ENCODE data around the gene PODN.

The PODN gene

DNA sequence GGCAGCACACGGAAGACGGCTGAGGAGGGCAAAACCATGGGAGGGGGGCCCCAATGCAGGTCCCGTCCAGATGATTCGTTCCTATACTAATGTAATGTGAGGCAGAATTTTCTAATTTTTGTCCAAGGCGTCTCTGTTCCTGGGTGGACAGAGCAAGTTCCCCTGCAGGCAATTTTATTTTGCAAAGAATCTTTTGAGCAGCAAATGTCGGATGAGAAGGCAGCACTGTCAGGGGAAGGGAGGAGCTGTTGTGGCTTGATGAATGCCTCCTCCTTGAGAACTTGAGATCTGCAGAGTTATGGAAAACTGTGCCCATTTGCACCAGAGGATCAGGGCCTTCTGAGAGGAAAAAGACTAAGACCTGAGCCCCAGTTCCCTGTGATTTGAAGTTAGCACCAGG, 63.1 kb downstream of the PODN start:
- TF ChIP-seq, protein P1, sequence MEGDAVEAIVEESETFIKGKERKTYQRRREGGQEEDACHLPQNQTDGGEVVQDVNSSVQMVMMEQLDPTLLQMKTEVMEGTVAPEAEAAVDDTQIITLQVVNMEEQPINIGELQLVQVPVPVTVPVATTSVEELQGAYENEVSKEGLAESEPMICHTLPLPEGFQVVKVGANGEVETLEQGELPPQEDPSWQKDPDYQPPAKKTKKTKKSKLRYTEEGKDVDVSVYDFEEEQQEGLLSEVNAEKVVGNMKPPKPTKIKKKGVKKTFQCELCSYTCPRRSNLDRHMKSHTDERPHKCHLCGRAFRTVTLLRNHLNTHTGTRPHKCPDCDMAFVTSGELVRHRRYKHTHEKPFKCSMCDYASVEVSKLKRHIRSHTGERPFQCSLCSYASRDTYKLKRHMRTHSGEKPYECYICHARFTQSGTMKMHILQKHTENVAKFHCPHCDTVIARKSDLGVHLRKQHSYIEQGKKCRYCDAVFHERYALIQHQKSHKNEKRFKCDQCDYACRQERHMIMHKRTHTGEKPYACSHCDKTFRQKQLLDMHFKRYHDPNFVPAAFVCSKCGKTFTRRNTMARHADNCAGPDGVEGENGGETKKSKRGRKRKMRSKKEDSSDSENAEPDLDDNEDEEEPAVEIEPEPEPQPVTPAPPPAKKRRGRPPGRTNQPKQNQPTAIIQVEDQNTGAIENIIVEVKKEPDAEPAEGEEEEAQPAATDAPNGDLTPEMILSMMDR (IDR thresholded peaks at IDR 0.05; ENCODE audit: borderline replicate concordance, insufficient read depth, low read depth, low read length) = no peak
- no peak overlapping the region for H3K4me3 ChIP-seq (ENCODE audit: low read depth, low read length)

- no peak overlapping the region for H3K4me3 ChIP-seq (ENCODE audit: low read depth, low read length)
- TF ChIP-seq, protein P1 (IDR thresholded peaks at IDR 0.05; ENCODE audit: borderline replicate concordance, insufficient read depth, low read depth, low read length) = no peak
Observed at GRCh38 chr1:53125623-53126360, 63.8 kb downstream of the PODN start.

GRCh38 chr1:53126495-53126894, 64.5 kb downstream of the PODN start:
- H3K4me3 ChIP-seq (ENCODE audit: low read depth, low read length) = no peak overlapping the region
- TF ChIP-seq, protein P1 (IDR thresholded peaks at IDR 0.05; ENCODE audit: borderline replicate concordance, insufficient read depth, low read depth, low read length) = no peak

DNA sequence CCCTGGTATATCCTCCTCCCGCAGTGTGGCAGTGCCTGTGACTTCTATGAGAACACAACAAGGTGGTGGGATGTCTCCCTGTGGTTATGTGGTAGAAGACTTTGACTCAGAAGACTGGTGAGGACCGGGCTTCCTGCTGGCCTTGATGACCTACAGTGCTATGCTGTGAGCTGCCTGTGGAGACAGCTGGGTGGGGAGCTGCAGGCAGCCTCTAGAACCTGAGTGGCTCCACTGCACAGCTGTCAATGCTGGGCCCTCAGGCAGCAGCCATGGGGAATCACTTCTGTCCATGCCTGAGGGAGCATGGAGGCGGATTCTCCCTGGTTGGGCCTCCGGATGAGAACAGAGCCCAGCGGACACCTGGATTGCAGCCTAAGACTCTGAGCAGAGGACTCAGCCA, 65.5 kb downstream of the PODN start:
- TF ChIP-seq, protein P1 (IDR thresholded peaks at IDR 0.05; ENCODE audit: borderline replicate concordance, insufficient read depth, low read depth, low read length) = no peak
- no peak overlapping the region for H3K4me3 ChIP-seq (ENCODE audit: low read depth, low read length)

DNA sequence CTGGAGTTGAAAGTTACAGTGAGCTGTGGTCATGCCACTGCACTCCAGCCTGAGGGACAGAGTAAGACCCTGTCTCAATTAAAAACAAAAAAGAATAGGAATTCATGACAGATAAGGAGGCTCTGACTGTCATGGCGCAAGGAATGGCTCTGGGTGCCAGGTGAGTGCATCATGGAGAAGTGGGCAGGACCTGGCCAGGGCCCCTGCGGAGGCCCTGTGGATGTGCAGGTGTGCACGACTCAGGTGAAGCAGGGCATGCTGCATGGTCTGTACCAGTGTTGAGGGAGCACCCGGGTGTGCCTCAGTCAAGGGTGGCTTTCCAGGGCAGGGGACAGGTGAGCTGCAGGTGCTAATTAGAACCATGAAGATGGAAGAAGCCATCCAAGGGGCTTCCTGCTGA, 66.4 kb downstream of the PODN start:
- TF ChIP-seq, protein P1 (IDR thresholded peaks at IDR 0.05; ENCODE audit: borderline replicate concordance, insufficient read depth, low read depth, low read length) = no peak
- H3K4me3 ChIP-seq (ENCODE audit: low read depth, low read length) = no peak overlapping the region

DNA sequence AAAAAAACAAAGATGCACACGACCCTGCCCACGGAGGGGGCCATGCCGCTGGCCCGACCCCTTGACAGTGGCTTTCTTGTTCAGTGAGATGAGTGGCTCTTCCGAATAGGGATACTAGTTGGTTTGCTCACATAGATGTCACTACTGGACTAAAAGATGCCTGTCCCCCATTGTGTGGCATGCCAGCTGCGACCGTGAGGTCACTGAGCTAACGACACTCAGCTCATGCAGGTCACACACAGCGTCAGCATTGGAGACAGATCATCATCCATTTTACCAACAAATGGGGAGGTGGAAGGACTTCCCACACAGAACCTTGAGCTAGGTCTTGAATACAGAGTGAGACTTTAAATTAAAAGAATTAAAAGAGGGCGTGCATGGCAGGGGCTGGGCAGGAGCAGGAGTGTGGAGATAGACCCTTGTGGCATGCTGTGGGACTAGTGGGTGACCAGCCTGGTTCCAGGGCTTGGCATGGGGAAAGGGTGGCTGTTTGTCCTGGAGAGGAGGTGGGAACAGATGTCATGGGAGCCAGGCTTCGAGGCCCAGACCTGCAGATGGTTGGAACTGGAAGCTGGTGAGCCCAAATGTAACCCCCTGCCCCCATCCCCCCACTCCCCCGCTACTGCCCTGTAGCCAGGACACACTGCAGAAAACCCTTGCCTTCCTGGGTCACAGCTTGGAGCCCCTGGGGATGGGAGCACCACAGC, 68.0 kb downstream of the PODN start:
- no peak overlapping the region for H3K4me3 ChIP-seq (ENCODE audit: low read depth, low read length)
- TF ChIP-seq, protein P1 (IDR thresholded peaks at IDR 0.05; ENCODE audit: borderline replicate concordance, insufficient read depth, low read depth, low read length) = no peak

- no peak overlapping the region for H3K4me3 ChIP-seq (ENCODE audit: low read depth, low read length)
- TF ChIP-seq, protein P1 (IDR thresholded peaks at IDR 0.05; ENCODE audit: borderline replicate concordance, insufficient read depth, low read depth, low read length) = no peak
Observed at GRCh38 chr1:53130598-53130877, 68.5 kb downstream of the PODN start.
